HG02763 (cell line): Measurements from ENCODE around the gene ARL4C.
A peak's percentile ranks its signal among the peaks of the same experiment; 100 is the strongest.

Source experiments
- ATAC-seq: cut with Tn5 transposase; IDR thresholded peaks from one replicate; pipeline ENCODE4 v1.9.1; 2021; ENCODE audit warnings: mild to moderate bottlenecking, moderate library complexity; ENCODE audit not compliant: unreplicated experiment

The ARL4C gene, protein sequence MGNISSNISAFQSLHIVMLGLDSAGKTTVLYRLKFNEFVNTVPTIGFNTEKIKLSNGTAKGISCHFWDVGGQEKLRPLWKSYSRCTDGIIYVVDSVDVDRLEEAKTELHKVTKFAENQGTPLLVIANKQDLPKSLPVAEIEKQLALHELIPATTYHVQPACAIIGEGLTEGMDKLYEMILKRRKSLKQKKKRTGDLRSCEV

DNA sequence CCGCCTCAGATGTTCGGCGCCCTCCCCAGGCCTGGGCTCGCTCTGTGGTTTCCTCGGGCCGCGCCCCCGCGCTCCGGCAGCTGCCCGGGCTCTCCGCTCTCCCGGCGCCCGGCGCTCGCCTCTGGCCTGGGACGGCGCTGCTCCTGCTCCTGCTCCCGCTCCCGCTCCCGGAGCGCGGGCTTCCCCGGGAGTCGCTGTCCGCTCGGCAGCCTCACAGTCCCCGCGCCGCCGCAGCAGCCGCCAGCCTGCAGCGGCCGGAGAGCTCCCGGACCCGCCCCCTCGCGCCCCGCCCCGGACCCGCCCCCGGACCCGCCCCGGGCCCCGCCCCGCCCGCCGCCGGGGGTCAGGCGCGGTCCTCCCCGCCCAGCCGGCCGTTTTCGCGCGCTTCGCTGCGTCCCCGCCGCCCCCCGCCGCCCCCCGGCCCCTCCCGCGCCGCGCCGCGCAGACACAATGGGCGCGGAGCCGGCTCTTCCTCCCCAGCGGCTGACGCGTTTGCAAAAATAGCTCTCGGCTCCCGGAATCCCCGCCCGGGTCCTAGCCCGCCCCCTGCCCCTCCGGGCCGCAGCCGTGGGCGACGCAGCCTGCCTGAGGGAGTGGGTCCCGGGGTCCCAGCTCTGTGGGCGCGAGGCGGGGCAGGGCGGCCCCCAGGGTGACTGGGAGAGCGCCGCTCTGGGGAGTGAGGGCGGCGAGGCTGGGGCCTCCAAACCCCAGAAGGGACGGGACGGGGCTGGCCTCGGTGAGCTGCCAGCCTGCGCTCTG is at the start of gene ARL4C:
Gene ARL4C, minus strand, starts transcription at position 247 of the 759 bp plus-strand sequence. CDS start 495 bp downstream, outside the sequence.
- peak; percentile 53 for ATAC-seq

DNA sequence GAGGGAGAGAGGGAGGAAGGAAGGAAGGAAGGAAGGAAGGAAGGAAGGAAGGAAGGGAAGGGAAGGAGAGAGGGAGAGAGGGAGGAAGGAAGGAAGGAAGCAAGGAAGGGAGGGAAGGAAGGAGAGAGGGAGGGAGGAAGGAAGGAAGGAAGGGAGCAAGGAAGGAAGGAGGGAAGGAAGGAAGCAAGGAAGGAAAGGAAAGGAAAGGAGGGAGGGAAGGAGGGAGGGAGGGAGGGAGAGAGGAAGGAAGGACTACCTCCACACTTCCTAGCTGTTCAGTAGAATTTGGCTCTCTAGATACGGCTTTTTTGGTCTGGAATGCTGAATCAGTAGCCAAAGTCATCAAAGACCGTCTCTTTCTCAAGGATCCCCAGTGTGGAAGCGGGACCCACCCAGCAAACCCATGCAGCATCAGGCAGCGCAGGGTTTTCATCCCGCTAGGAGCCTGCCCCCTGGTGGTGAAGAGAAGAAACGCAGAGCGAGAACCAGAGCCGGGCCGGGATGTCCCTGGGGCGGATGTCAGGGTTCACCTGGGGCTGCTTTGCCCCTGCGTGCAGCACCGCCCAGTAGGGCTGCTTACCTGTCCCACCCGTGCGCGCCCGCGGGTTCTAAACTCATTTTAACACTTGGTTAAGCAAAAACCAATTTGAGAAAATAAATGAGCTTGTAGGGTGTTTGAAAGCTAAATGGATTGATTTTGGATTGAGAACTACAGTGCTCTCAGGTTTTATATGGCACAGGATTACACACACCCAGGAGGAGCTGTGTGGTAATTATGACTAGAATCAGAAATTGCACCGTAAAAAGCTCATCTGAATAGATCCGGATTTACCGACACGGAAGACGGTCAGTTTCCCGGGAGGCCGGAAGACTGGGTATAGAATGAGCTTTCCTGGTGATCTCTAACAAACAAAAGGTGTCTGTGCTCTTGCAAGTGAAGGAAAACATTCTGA is 48.1 kb upstream of the ARL4C start:
- no peak for ATAC-seq

DNA sequence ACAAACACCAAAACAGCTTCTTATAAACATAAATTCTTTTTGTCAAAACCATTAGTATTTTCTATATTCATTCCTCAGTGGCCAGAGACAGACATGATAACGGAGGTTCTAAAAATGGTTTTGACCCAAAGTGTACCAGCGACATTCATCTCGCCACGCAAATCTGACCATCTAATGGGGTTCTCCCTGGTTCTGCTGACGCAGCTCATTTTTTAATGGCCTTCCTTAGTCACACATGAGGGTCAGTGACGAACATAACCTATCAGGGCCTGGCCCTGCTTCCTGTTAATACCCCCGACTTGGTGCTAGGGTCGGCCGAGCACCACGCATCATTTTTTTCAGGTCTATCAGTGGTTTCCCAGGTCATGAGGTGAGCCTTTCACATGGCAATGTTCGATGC is 45.9 kb upstream of the ARL4C start:
- ATAC-seq: no peak

DNA sequence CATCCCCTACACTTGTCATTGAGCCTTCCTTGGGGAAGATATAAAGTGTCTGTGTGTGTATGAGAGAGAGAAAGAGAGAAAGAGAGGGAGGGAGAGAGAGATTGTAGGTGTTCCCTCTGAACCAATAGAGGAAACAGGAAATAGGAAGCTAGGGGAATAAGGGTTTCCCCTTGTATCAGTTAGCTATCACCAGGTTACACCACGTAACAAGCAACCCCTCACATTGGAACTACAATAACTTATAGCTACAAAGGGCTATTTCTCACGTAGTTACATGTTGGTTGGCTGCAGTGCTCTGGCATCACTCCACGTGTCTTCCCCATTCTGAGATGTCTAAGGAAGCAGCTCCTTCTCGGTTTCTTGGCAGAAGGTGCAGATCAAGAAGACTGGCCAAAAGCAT is 41.0 kb upstream of the ARL4C start:
- no peak for ATAC-seq

DNA sequence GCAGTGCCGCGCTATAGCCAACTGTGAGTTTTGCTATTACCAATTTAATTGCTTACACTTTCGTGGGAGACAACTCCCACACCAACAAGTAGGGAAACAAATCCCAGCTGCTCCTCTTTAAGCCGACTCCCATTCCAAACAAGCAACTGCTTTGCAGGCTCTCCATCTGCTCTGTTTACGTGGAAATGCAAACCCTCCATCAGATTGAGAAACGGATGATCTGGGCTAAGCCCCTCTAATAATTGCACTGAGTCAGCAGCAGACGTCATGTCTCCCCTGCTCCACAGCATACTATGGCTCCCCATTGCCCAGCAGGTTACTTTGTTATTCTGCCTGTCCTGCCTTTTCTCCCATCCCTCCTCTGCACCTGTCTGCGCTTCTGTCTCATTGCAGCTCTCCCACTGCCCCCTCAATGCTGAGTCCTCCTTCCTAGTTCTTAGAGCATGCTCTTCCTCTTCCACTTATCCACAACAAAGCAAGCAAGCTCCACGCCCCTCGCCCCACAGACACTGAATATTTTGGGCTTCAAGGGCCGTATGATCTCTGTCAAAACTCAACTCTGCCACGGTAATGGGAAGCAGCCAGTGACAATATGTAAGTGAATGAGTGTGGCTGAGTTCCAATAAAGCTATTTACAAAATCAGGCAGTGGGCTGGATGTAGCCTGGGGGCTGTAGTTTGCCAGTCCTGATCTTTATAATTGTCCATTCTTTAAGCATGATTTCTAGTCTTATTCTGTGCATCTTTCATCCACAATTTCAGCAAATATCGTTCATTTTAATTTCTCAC is 39.5 kb upstream of the ARL4C start:
- ATAC-seq: no peak

DNA sequence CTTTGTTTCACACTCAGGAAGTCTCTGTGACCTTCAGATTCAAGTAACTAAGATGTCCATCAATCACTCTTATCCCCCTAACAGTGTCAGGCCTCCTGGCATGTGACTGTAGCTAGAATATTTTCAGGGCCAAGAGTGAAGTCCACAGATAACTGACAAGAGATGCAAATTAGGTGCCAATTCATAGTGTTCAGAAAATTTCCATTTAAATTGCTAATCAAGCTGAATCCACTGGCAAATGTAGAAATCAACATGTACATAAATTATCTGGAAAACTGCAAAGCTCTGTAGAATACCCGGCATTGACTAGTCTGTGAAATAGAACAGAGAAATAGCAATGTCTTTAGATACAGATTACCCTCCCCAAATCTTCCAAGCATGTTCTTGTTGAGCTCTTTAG is 38.6 kb upstream of the ARL4C start:
- no peak for ATAC-seq

DNA sequence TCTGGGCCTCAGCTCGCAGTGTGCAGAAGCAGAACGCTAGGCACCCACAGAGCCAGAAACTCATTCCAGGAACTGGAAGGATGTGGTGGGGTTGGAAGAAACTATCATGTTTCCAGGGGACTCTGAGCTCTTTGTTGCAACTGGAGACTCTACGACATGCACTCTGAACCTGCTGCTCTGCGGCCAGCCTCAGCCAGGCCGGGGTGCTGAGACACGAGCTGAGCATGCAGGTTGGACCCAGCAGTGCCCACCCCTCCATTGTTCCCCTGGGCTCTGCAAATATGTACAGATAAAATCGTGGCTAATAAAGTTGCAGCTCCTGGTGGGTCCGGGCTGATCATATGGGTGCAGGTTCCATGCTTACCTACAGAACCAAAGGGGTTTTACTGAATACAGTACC is 37.6 kb upstream of the ARL4C start:
- ATAC-seq: no peak

DNA sequence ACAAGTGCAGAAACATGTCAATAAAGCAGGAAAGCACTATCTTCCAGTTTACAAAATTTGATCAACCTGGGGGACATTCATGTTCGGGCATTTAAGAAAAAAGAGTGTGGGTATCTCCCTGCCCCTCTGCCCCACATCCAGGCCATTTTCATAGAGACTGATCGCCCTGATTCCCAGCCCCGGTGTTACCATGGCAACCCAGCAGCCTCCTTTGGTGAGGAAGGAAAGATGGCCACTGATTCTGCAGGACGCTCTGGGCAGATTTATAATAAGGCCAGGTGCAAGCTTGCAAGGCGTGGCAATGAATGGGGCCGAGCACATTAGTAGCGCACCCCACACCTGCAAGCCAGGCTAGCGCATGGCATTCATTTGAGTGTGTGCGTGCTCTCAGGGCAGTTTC is 36.7 kb upstream of the ARL4C start:
- ATAC-seq: no peak

DNA sequence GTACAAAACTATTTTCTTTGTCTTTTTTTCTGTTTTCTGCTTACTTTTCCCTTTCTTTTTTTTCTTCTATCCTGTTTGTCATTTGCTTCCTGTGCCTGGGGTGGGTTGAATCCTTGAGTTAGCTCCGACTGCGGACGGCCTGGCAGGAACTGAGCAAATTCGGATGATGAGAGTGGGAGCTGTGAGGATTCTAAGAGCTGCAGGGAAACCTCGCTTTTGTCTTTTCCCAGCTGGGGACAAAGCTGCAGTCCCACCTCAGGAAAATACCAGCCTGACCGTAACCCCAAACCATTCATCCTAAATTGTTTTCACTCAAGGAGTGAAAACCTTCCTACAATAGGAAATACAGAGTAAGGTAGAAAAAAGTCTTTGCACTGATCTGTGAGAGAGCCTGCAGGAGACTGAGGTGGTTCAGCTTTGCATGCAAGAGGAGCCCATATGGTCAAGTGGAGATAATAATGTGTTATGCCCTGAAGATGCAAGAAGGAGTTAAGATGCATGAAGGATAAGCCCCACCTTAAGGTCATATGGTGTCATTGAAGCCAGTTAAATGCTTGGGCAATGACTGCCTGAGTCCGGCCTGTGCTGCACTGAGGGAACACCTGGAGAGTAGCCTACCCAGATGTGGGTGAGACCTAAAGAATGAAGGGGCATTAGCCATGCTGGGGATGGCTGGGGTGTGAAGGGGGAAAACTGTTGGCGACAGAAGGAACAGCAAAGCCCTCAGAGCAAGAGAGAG is 31.7 kb upstream of the ARL4C start:
- no peak for ATAC-seq

DNA sequence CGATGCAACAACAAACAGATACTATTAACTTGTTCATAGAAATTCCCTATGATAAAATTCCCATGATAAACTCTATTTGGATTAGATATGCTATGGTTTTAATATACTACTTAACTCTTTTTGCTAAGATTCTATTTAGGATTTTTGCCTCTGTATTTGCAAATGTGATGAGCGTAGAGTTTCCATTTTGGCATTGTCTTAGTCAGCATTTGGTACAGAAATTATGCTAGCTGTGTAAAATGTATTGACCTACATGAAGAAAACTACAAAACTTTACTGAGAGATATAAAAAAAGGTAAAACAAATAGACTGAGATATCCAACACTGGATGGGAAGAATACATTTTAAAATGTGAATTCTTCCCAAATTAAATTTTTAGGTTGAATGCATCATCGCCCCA is 29.8 kb upstream of the ARL4C start:
- no peak for ATAC-seq

DNA sequence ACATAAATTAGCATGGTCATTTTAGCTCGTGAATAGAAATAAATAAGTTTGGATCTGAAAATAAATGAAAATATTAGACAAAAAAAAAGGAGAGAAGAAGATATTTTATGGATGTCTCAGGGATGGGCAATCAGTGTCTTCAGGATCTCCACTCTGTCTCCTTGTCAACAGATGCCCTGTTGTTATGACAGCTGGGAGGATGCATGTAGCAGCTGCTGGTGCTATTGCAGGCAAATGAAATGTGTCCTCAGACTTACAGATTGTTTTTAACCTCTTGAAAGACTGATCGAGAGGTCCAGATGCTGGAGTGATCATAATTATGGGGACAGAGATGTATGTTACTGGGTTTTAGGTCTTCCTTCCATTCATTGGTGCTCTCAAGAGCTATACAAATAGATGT is 24.7 kb upstream of the ARL4C start:
- ATAC-seq: no peak

DNA sequence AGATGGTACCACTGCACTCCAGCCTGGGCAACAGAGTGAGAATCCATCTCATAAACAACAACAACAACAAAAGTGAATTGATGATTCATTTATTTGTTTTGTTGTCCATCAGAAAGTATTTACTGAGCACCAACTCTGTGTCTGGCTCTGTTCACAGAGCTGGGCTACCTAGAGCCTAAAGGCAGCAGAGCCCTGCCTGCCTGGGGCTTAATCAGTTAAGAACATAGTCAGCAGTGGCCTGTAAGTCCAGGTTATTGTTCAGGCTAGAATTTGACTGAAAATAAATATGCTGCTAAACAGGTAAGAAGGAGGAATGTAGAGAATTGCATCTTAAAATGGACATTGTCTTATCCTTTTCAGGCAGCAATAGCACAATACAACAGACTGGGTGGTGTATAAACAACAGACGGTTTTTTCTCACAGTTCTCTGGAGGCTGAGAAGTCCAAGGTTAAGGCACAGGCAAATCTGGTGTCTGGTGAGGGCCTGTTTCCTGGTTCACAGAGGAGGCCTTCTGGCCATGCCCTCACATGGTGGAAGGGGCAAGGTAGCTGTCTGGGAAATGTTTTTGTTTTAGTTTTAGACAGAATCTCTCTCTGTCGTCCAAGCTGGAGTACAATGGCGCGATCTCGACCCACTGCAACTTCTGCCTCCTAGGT is 22.2 kb upstream of the ARL4C start:
- no peak for ATAC-seq

DNA sequence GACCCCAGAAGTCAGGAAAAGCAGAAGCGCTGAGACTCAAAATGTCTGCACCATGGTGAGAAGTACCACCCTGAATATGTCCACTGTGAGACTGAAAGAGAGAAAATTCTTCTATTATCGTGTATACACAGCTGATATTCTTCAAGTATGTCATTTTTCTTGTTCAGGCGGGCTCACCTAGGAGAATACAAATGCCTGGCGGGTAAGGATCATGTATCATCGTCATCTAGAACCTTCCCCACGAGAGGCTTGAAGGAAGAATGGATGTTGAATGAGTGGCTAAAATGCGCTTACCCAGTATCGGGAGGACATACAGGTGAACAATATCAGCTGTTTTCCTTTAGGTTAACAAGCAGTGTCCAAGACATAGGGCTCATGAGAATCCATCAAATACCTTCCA is 21.1 kb upstream of the ARL4C start:
- no peak for ATAC-seq

DNA sequence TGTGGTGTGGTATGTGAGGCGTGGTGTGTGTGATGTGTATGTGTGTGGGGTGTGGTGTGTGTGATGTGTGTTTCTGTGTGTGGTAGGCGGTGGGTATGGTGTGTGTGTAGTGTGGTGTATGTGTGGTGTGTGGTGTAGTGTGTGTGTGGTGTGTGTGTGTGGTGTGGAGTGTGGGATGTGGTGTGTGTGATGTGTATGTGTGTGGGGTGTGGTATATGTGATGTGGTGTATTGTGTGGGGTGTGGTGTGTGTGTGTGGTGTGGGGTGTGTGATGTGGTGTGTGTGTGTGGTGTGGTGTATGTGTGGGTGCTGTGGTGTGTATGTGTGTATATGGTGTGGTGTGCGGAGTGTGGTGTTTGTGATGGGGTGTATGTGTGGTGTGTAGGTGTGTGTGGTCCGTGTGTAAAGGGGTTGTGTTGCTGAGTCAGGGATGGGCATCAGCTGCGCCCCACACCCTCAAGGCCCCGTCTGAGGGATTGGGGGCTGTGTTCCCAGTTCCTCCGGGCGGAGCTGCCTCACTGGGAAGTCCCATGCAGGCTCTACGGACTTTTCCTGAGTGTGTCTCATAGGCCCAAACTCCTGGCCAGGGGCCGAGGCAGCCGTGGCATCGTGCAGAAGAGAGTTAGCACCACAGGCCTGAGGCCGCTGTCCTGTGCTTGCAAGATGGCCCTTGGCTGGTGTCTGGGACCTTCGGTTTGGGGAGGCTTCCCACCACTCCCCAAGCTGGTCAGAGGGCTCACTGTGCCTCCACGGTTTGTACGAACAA is 18.2 kb upstream of the ARL4C start:
- ATAC-seq: no peak

DNA sequence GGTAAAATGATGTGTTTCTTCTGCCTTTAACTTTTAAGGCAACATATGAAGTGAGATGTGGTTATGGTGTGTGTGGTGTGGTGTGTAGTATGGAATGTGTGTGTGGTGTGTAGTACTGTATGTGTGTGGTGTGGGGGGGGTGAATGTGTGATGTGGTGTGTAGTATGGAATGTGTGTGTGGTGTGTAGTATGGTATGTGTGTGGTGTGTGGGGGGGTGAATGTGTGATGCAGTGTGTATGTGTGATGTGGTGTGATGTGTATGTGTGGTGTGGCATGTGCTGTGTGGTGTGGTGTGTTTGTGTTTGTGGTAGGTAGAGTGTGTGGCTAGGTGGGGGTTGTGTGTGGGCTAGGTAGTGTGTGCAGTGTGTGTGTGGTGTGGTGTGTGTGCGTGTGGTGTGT is 17.2 kb upstream of the ARL4C start:
- no peak for ATAC-seq

DNA sequence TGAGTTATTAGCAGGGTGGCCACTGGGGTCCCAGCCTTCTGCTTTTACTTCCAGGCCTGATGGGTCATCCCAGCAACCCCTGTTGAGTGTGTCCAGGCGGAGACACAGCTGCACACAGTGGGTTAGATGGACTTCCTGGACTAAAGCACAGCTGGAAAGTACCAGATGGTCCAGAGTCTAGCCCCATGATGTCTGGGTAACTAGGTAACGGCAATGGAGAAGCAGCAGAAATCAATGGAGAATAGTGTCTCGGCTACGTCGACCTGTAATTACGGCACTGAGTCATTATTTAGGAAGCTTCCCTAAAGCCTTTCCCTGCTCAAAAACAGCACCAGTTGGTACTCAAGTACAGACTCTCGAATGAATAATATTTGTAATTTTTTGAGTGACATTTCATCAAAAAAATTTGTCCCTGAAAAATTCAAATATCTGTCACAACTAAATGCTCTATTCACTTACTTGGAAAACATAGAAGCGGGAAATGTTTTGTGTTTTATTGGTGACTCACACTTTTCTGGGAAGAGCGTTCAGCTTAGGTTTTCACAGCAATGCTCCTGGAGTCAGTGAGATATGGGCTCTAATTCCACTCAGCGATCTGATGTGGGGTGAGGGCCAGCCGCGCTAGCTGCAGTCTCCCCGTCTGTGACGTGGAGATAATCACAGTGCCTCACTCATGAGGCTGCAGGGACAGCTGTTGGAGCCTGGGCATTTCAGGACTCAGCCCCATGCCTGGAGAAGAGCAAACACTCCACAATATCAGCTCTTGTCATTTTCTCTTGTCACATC is 16.2 kb upstream of the ARL4C start:
- no peak for ATAC-seq

DNA sequence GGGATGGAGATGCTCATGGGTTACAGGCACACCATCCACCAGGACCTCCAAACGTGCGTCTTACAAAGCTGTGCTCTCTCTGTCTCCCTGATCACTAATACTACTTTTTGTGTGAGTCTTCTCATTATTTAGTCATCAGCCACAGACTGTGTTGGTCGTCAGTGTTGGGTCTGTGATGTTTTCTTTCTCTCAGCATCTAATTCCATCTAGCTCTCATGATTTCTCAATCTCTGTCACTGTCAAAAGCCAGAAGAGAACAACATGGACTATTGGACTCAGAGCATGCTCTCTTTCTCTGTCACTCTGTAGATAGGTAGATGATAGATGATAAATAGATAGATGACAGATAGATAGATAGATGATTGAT is 6.0 kb upstream of the ARL4C start:
- ATAC-seq: no peak

DNA sequence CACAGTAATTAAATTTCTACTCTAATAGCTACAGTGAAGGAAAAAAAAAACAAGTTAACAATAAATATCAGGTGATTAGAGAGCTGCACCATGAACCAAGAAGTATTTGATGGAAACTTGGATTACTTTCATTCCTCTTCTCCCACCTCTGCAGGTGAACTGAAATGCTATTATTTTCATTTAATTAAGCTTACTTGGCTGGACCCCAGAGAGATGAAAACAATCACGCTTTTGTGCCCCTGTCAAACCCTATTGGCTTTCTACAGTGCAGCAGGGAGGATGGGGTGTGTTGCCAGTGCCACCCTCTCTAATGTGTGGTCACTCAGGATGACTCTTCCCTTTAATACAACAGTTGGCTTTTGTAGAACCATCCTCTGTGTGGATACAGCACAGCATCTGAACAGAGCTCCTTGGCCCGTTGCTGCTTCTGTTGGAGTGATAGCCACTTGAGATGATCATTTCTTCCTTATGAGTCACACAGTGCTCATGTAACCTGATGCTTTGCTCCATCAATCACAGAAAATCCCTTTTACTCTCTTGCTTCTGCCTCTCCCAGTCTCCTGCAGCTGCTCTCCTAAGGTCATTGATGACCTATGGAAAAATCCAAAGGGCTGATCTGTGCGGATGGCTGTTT is 5.5 kb upstream of the ARL4C start:
- no peak for ATAC-seq
